ENCODE results near the gene YWHAQ. TPM values are rescaled to one million over a fixed set of nuclear protein-coding genes. Genes with fewer than 3 reads are reported as not detected.

YWHAQ gene
- total and polyA plus RNA-seq, 9 of the 15 experiments (the other 6 are each of a cell fraction or from before 2014, with no cell fraction given): 63.1 to 359 (median 203) TPM

GRCh38 chr2:9656270-9656766 is 25.5 kb upstream of the YWHAQ start (continued):
- no peak for TF ChIP-seq NR2C2 (CRISPR knock-in tag; IDR thresholded peaks at IDR 0.05)
- peak; percentile 29; the same call in 1 of the 2 replicates for TF ChIP-seq NR2C2 (tag; IDR thresholded peaks at IDR 0.05)
- TF ChIP-seq NRF1 (conservative IDR thresholded peaks at IDR 0.05 in 1 of 2, IDR thresholded peaks at IDR 0.05 in 1 of 2): peak; percentile 73 to 76
- TF ChIP-seq TOE1 (IDR thresholded peaks at IDR 0.05; ENCODE audit: borderline replicate concordance): no peak
- no peak for TF ChIP-seq TOE1 (CRISPR knock-in tag; IDR thresholded peaks at IDR 0.05; ENCODE audit: borderline replicate concordance, low read depth)
- peak; percentile 32; the same call in 1 of the 2 replicates for TF ChIP-seq EP300 (IDR thresholded peaks at IDR 0.05; ENCODE audit: low read length)
- no peak for TF ChIP-seq CHD4 (IDR thresholded peaks at IDR 0.05; ENCODE audit: insufficient read depth, insufficient replicate concordance, low read depth, low read length, poor library complexity, severe bottlenecking)
- no peak for TF ChIP-seq ETV6 (IDR thresholded peaks at IDR 0.05; ENCODE audit: borderline replicate concordance in 1 of 2, low read depth in 2 of 2, low read length in 1 of 2)
- no peak for TF ChIP-seq ETV6 (CRISPR knock-in tag; IDR thresholded peaks at IDR 0.05; ENCODE audit: borderline replicate concordance)
- no peak for TF ChIP-seq USF2 (CRISPR knock-in tag; IDR thresholded peaks at IDR 0.05)
- no peak for TF ChIP-seq XRCC3 (IDR thresholded peaks at IDR 0.05)
- peak; percentile 16; the same call in 1 of the 2 replicates for TF ChIP-seq SMARCA5 (IDR thresholded peaks at IDR 0.05)
- no peak for TF ChIP-seq AFF4 (CRISPR knock-in tag; IDR thresholded peaks at IDR 0.05)
- no peak for TF ChIP-seq GABPB2 (CRISPR knock-in tag; conservative IDR thresholded peaks at IDR 0.05)
- no peak for TF ChIP-seq CSDE1 (IDR thresholded peaks at IDR 0.05)
- 0 out of 2 replicates have a peak, but pooled peaks have one; percentile 43 for TF ChIP-seq HMBOX1 (IDR thresholded peaks at IDR 0.05)
- no peak for TF ChIP-seq SMAD2 (IDR thresholded peaks at IDR 0.05; ENCODE audit: low read depth, low read length)
- no peak for TF ChIP-seq MED1 (CRISPR knock-in tag; IDR thresholded peaks at IDR 0.05; ENCODE audit: borderline replicate concordance)
- no peak for TF ChIP-seq MCM7 (IDR thresholded peaks at IDR 0.05)
- no peak for TF ChIP-seq E2F8 (IDR thresholded peaks at IDR 0.05; ENCODE audit: low read depth, partially characterized antibody)
- TF ChIP-seq PTRF (tag; IDR thresholded peaks at IDR 0.05): no peak
- 0 out of 2 replicates have a peak, but pooled peaks have one; percentile 20 for TF ChIP-seq EHMT2 (IDR thresholded peaks at IDR 0.05)

Data from K562 (cell line).